Superior temporal gyrus (tissue), 1 donor: ENCODE data around the gene MBOAT1.
"Not testable (repeated sequence)": the region's sequence is repeated elsewhere in the genome, so short reads cannot be mapped to it uniquely, and the experiment has no call there.

Experiments used
- DNase-seq: peaks from one replicate; pipeline ENCODE4 v3.0.0-alpha.2; 2016; ENCODE audit errors: extremely low spot score

Gene MBOAT1

GRCh38 chr6:20203561-20204511 lies 8.4 kb downstream of the MBOAT1 start:
- DNase-seq, result no peak

- DNase-seq, result no peak
Observed at GRCh38 chr6:20202699-20203302, 9.5 kb downstream of the MBOAT1 start.

GRCh38 chr6:20202324-20202658 lies 10.0 kb downstream of the MBOAT1 start:
- DNase-seq, result no peak

GRCh38 chr6:20200761-20201630 lies 11.3 kb downstream of the MBOAT1 start:
- no peak for DNase-seq

GRCh38 chr6:20198775-20199174 lies 13.5 kb downstream of the MBOAT1 start:
- no peak for DNase-seq

- DNase-seq, result no peak
Observed at GRCh38 chr6:20198156-20198774, 14.0 kb downstream of the MBOAT1 start.

GRCh38 chr6:20197251-20197650 lies 15.0 kb downstream of the MBOAT1 start:
- DNase-seq, result no peak

- DNase-seq, result no peak
Observed at GRCh38 chr6:20192625-20193024, 19.6 kb downstream of the MBOAT1 start.

- no peak for DNase-seq
Observed at GRCh38 chr6:20191992-20192391, 20.3 kb downstream of the MBOAT1 start.

- DNase-seq, result no peak
Observed at GRCh38 chr6:20188630-20189075, 23.6 kb downstream of the MBOAT1 start.

GRCh38 chr6:20186981-20187380 lies 25.3 kb downstream of the MBOAT1 start:
- DNase-seq, result no peak

GRCh38 chr6:20183706-20184105 lies 28.6 kb downstream of the MBOAT1 start:
- DNase-seq, result no peak

GRCh38 chr6:20182926-20183521 lies 29.2 kb downstream of the MBOAT1 start:
- DNase-seq, result no peak

- DNase-seq, result no peak
Observed at GRCh38 chr6:20182069-20182468, 30.2 kb downstream of the MBOAT1 start.

- DNase-seq, result no peak
Observed at GRCh38 chr6:20180935-20181334, 31.3 kb downstream of the MBOAT1 start.

GRCh38 chr6:20179287-20180045 lies 32.8 kb downstream of the MBOAT1 start:
- not testable (repeated sequence) for DNase-seq

- DNase-seq, result no peak
Observed at GRCh38 chr6:20178327-20178726, 33.9 kb downstream of the MBOAT1 start.

GRCh38 chr6:20175810-20176410 lies 36.4 kb downstream of the MBOAT1 start:
- no peak for DNase-seq

GRCh38 chr6:20173833-20174792 lies 38.2 kb downstream of the MBOAT1 start:
- DNase-seq, result no peak
